K562 (cell line): ENCODE results near the gene CCDC7. TPM values are rescaled to one million over a fixed set of nuclear protein-coding genes. Genes with fewer than 3 reads are reported as not detected.

Source experiments
- BHLHE40 ChIP-seq: IDR thresholded peaks from 2 replicates; pipeline ENCODE4 v1.6.1; 2011; ENCODE audit warnings: low read length, improper control_type of control experiment
- CREM ChIP-seq: IDR thresholded peaks from 2 replicates; pipeline ENCODE4 v1.6.1; 2014; ENCODE audit warnings: antibody characterized with exemption, low read depth
- ELF1 ChIP-seq: fragments of 200-800 bp; sonication (Bioruptor generic); IDR thresholded peaks from 2 replicates; pipeline ENCODE4 v1.6.1; 2016; ENCODE audit warnings: missing genetic modification characterization, missing compliant biosample characterization
- JUN ChIP-seq, 2 experiments: sonication (generic) in 1 of 2; formaldehyde crosslinking in 1 of 2; IDR thresholded peaks; 2 replicates each; pipeline versions ENCODE4 v1.6.1 to v1.8.0; 2012 to 2022; ENCODE audit warnings: borderline replicate concordance in 2 of 2, mild to moderate bottlenecking in 2 of 2, improper control_type of control experiment in 1 of 2, low read depth in 1 of 2, low read length in 1 of 2, missing genetic modification reagents in 1 of 2
- KLF16 ChIP-seq: IDR thresholded peaks from 2 replicates; pipeline ENCODE4 v1.6.1; 2016; ENCODE audit warnings: antibody characterized with exemption
- L3MBTL2 ChIP-seq: fragments of 450-650 bp; IDR thresholded peaks from 2 replicates; pipeline ENCODE4 v1.6.1; 2016; ENCODE audit warnings: mild to moderate bottlenecking, moderate library complexity
- MEIS2 ChIP-seq: fragments of 450-650 bp; IDR thresholded peaks from 2 replicates; pipeline ENCODE4 v1.6.1; 2014; ENCODE audit warnings: mild to moderate bottlenecking; ENCODE audit not compliant: partially characterized antibody
- PHF8 ChIP-seq: fragments of 200-600 bp; sonication (generic); IDR thresholded peaks from 2 replicates; pipeline ENCODE4 v1.6.1; 2012; ENCODE audit warnings: mixed run types, mild to moderate bottlenecking, inconsistent platforms, low read length, moderate library complexity, borderline replicate concordance
- POLR2AphosphoS2 ChIP-seq: IDR thresholded peaks from 2 replicates; pipeline ENCODE4 v1.6.1; 2012; ENCODE audit warnings: low read length, improper control_type of control experiment
- POLR2B ChIP-seq: fragments of 450-650 bp; IDR thresholded peaks from 2 replicates; pipeline ENCODE4 v1.6.1; 2018; ENCODE audit warnings: low read depth; ENCODE audit not compliant: partially characterized antibody
- PURB ChIP-seq: sonication (generic); formaldehyde crosslinking; IDR thresholded peaks from 2 replicates; pipeline ENCODE4 v1.9.0; 2021; ENCODE audit warnings: low read depth, mild to moderate bottlenecking, missing genetic modification reagents
- THRB ChIP-seq: fragments of 450-650 bp; formaldehyde crosslinking; conservative IDR thresholded peaks from 2 replicates; pipeline ENCODE4 v1.4.0; 2022; ENCODE audit warnings: mild to moderate bottlenecking, missing genetic modification characterization
- ZBTB12 ChIP-seq: fragments of 250-450 bp; sonication (Bioruptor Pico); IDR thresholded peaks from 2 replicates; pipeline ENCODE4 v1.4.0; 2020
- ZBTB26 ChIP-seq: fragments of 450-650 bp; formaldehyde crosslinking; IDR thresholded peaks from 2 replicates; pipeline ENCODE4 v1.4.0; 2022; ENCODE audit warnings: missing genetic modification characterization
- ZNF146 ChIP-seq: IDR thresholded peaks from one replicate; pipeline ENCODE4 v1.6.1; 2018; ENCODE audit warnings: missing compliant biosample characterization; ENCODE audit not compliant: unreplicated experiment
- ZNF277 ChIP-seq: fragments of 250-450 bp; sonication (Bioruptor Pico); IDR thresholded peaks from 2 replicates; pipeline ENCODE4 v1.8.0; 2022; ENCODE audit warnings: inconsistent platforms, mild to moderate bottlenecking, moderate library complexity, borderline replicate concordance
- ZNF280B ChIP-seq: fragments of 250-450 bp; sonication (Bioruptor Pico); IDR thresholded peaks from 2 replicates; pipeline ENCODE4 v1.5.1; 2021; ENCODE audit warnings: mild to moderate bottlenecking
- ZNF518B ChIP-seq: fragments of 250-450 bp; sonication (Bioruptor Pico); IDR thresholded peaks from 2 replicates; pipeline ENCODE4 v1.5.0; 2021; ENCODE audit warnings: mild to moderate bottlenecking, moderate library complexity
- ZSCAN29 ChIP-seq: fragments of 450-650 bp; IDR thresholded peaks from 2 replicates; pipeline ENCODE4 v1.6.1; 2017
- polyA plus RNA-seq, 8 experiments: library from polyadenylated mRNA; depleted of rRNA in 4 of 8; stranded (reverse) in 5 of 8; unstranded in 3 of 8; fragments of >200 nt; fragmentation: Nextera tagmentation in 2 of 8; fragmentation: Illumina TruSeq in 1 of 8; extraction: Ambion mirVana in 2 of 8; extraction: Trizol in 1 of 8; gene quantifications; 2 replicates each; pipeline versions ENCODE4 v1.2.1 to v1.2.3, GENCODE V29; 2011 to 2014; ENCODE audit warnings: inconsistent platforms in 1 of 8, missing spikeins in 1 of 8
- total RNA-seq, 7 experiments: library from RNA; depleted of rRNA in 6 of 7; stranded (reverse); fragments of >200 nt in 6 of 7; fragmentation: Illumina TruSeq in 2 of 7; extraction: Trizol in 2 of 7; gene quantifications; 2 replicates each; pipeline versions ENCODE4 v1.2.1 to v1.2.3, GENCODE V29; 2011 to 2021; ENCODE audit warnings: low replicate concordance in 1 of 7

Gene CCDC7
- total and polyA plus RNA-seq, 9 of the 15 experiments (the other 6 are each of a cell fraction or from before 2014, with no cell fraction given) = 1.5 to 6.6 (median 2.7) TPM

- no peak for TF ChIP-seq ZNF518B (CRISPR knock-in tag)
- no peak for TF ChIP-seq ELF1
- no peak for TF ChIP-seq POLR2AphosphoS2
- no peak for TF ChIP-seq ZBTB26
- no peak for TF ChIP-seq JUN (IDR thresholded peaks at IDR 0.05; ENCODE audit: borderline replicate concordance, low read depth, low read length)
- no peak for TF ChIP-seq JUN (CRISPR knock-in tag; IDR thresholded peaks at IDR 0.05; ENCODE audit: borderline replicate concordance)
- TF ChIP-seq THRB (CRISPR knock-in tag) = no peak
- TF ChIP-seq ZSCAN29 = no peak
- 0 out of 2 replicates have a peak, but pooled peaks have one; percentile 20 for TF ChIP-seq CREM
- no peak for TF ChIP-seq POLR2B
- TF ChIP-seq ZBTB12 (CRISPR knock-in tag) = no peak
- TF ChIP-seq KLF16 = peak; percentile 38; the same call in 1 of the 2 replicates
- no peak for TF ChIP-seq PHF8
- no peak for TF ChIP-seq ZNF146 (CRISPR knock-in tag)
- no peak for TF ChIP-seq BHLHE40
- no peak for TF ChIP-seq MEIS2
- no peak; the same call in 1 of the 2 replicates for TF ChIP-seq L3MBTL2
- no peak for TF ChIP-seq ZNF277
- no peak for TF ChIP-seq PURB
- TF ChIP-seq ZNF280B (CRISPR knock-in tag) = no peak
Observed at GRCh38 chr10:32501906-32502305, 56.0 kb downstream of the CCDC7 start (continued).
